T-helper 2 cell treated with Interferon-gamma antibody and Interleukin-4, amounts not matched to agents 100 ng/mL and 5 ng/mL, for 36 hours (primary cell): ENCODE results near the gene SLC43A3. TPM values are rescaled to one million over a fixed set of nuclear protein-coding genes. Genes with fewer than 3 reads are reported as not detected.

ENCODE experiments used
- intact Hi-C: fragments of 100-400 bp; cut with micrococcal nuclease; formaldehyde crosslinking; loops from one replicate; pipeline ENCODE4 v1.15.1; 2023
- total RNA-seq: library from RNA; stranded (reverse); gene quantifications from 2 replicates; pipeline ENCODE4 v1.2.3, GENCODE V29; 2022

SLC43A3 gene
- total RNA-seq, 1 donor from 2014 or later: 108 TPM

DNA sequence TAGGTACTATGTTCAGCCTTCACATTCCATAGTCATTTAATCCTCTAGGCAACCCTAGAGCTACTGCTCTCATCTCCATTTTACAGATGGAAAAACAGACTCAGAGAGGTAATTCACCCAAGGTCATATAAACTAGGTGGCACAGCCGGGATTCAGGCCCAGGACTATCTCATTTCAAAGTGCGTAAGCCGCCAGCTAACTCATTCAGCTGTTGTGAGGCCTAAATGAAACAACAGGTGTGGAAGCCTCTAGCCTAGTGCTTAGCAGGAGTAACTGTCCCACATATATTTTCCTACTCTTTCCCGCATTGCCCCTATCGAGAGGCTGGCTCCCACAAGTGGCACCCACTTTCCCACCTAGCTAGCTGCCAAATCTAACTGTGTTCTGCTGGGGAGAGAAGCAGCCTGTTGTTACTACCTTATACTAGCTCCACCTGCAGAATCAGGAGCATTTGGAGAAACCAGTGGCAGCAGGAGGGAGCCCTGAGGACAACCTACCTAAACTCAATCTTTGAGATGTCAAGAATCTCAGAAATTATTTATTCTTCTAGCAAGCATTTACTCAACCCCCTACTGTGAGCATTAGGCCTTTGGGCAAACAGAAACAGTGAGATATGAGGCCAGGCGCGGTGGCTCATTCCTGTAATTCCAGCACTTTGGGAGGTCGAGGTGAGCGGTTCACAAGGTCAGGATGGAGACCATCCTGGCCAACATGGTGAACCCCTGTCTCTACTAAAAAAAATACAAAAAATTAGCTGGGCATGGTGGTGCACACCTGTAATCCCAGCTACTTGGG lies 66.8 kb downstream of the SLC43A3 start:
- intact Hi-C loops: no loop called here

GRCh38 chr11:57359396-57359795 lies 67.5 kb downstream of the SLC43A3 start:
- intact Hi-C loops: no loop called here

DNA sequence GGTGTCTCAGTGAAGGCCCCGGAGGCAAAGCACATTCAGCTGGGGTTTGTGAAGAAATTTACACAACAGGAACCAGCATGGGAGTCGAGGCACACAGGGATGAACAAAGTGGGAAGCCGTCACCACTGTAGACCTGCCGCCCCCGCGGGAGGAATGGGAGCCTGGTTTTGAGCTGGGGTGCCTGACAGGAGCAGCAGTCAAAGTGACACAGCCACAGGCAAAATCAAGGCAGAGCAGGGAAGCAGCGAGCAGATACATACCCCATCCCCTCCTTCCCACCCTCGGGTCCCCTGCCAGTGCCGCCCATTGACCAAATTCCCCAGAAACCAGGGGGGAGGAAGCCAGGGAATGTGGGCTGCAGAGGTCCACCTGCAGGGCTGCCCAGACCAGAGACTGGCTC lies 67.9 kb downstream of the SLC43A3 start:
- intact Hi-C loops: no loop called here

DNA sequence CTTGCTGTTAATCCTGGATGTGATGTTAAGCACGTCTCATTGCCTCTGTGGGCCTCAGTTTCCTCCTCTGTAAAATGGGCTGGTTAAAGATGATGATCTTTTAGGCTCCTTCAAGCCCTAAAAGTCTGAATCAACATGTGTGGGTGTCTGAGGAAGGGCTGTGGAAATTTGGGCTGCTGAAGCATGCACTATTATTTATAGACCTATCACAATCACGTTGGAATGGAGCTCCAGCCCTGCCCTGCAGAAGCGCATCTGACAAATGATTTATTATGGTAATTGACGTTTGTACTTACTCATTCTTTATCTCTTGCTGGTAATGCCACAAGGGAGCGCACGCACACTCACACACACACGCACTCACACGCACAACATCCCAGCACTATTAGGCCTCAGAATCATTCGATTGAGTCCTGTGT lies 68.4 kb downstream of the SLC43A3 start:
- intact Hi-C loops: no loop called here

GRCh38 chr11:57357856-57358255 lies 69.1 kb downstream of the SLC43A3 start:
- intact Hi-C loops: no loop called here

DNA sequence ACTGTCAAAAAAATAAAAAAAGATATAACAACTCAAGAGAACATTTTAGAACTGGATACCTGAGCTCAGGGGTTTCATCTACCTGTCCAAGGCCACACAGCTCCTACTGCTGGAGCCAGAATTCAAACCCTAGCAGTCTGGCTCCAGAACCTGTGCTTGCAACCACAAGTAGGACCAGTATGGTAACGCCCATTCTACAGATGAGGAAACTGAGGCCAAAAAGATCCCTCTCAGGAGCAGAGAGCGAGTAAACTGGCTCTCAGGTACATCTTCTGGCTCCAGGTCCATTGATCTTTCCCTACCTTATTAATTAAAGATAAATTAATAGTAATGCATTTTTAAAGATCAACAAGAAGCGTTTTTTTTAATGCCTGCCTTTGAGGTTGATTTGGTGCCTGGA lies 69.6 kb downstream of the SLC43A3 start:
- intact Hi-C loops: no loop called here

Other genes starting within 250 kb of the SLC43A3 start
- not detected in 2 replicates for gene LRRC55, start 245.2 kb downstream of the SLC43A3 start, total RNA-seq
- gene APLNR, start 189.9 kb downstream of the SLC43A3 start, total RNA-seq: not detected in 2 replicates
- 8.5 and 9.0 TPM in 2 replicates for gene TNKS1BP1, start 102.2 kb downstream of the SLC43A3 start, total RNA-seq
- 180 TPM in 2 replicates for gene SSRP1, start 91.2 kb downstream of the SLC43A3 start, total RNA-seq
- not detected in 2 replicates for gene P2RX3, start 88.8 kb downstream of the SLC43A3 start, total RNA-seq
- gene PRG3, start 46.0 kb downstream of the SLC43A3 start, total RNA-seq: not detected in 2 replicates
- gene PRG2, start 36.5 kb downstream of the SLC43A3 start, total RNA-seq: 0.45 TPM in 1 of 2 replicates, not detected in the other
- gene RTN4RL2, start 33.4 kb upstream of the SLC43A3 start, total RNA-seq: 0.20 TPM in 2 replicates
- gene SLC43A1, start 88.6 kb upstream of the SLC43A3 start, total RNA-seq: 25.4 and 26.3 TPM in 2 replicates
- 63.0 and 67.7 TPM in 2 replicates for gene TIMM10, start 103.6 kb upstream of the SLC43A3 start, total RNA-seq
- gene SMTNL1, start 110.5 kb upstream of the SLC43A3 start, total RNA-seq: not detected in 2 replicates
- gene UBE2L6, start 140.6 kb upstream of the SLC43A3 start, total RNA-seq: 238 and 241 TPM in 2 replicates
- gene SERPING1, start 170.6 kb upstream of the SLC43A3 start, total RNA-seq: not detected in 2 replicates
- gene YPEL4, start 222.8 kb upstream of the SLC43A3 start, total RNA-seq: 0.25 and 0.48 TPM in 2 replicates
- gene CLP1, start 230.6 kb upstream of the SLC43A3 start, total RNA-seq: 17.1 and 17.6 TPM in 2 replicates
- 74.8 and 75.7 TPM in 2 replicates for gene ZDHHC5, start 241.0 kb upstream of the SLC43A3 start, total RNA-seq